NK-92 (cell line): ENCODE data around the gene MBP.
"Not testable (repeated sequence)": the region's sequence is repeated elsewhere in the genome, so short reads cannot be mapped to it uniquely, and the experiment has no call there.

Source experiments
- DNase-seq: peaks from one replicate; lab custom pipeline; 2025; ENCODE audit not compliant: unreplicated experiment; lab: John Stamatoyannopoulos, UW

MBP gene

DNA sequence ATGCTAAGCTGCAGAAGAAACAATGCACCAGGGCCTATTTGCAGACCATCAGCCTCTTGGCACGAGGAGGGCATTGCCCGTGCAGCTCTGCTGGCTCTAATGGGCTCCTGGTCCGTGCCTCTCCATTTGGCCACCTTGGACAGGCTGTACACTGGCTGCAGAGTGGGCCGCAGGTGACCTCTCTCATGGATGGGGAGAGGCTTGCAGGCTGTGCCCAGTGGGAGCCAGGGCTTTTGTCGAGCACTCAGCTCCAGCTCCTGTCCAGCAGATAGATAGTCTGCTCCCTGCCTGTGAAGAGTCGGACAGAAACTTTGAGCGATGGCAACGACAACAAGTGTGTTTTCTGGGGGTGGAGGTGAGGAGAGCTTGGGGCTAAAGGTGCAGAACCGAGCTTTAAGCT, 100.9 kb downstream of the MBP start:
- no peak for DNase-seq

DNA sequence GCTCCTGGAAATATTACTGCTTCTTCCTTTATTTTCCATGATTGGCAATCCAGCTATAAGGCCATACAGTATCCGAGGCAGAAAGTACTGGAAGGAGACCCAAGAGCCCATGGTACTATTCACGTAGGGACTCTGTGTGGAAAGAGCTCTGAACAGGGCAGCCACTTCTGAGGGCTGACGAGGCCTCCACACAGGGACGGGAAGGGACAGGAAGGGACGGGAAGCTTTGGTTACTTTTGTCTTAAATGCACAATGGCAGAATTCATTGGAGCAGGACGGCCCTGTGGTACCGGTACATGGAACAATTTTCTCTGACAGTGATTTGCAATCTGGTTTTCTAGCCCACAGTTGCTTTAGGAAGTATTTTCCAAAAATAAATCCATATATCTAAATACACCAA, 102.4 kb downstream of the MBP start:
- DNase-seq = no peak

DNA sequence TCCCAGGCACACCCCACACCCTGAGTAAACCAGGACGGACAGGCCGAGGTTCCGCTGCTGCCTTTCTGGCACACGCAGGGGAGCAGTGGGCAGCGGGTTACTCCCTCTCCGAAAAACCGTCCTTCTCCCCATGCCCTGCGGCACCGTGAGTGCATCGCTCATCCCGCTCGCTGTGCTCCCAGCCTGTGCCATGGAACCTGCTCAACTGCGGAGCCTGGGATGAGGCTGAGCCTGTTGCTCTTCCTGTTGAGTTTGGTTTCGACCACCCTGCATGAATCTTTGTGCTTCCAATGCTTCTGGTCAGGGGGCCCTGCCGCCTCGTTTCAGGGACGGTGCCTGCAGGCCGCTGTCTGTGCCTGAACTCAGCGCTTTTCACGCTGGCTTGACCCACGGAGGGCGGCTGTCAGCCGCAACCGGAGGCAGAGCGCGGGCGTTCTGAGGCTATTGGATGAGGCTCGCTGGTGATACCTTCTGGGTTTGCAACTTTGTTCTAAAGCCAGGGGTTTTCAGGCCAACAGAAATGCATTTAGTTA, 106.7 kb downstream of the MBP start:
- DNase-seq = no peak

DNA sequence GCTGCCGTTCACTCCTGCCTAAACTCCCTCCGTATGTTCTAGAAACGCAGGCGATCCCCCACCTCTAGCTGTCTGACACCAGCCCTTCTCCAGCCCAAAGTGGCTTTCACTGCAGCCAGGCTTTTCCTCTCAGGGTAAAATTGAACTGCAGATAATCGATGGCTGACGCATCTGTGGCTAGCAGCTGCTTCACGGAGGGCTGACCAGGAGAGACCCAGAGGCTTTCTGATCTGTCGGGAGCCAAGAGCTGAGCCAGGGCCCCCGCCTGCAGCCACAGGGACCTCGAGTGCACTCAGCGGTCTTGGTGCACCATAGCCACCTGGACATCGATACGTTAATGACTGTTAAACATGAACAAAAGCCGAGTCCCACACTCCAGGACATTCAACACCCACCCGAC, 107.5 kb downstream of the MBP start:
- no peak for DNase-seq

DNA sequence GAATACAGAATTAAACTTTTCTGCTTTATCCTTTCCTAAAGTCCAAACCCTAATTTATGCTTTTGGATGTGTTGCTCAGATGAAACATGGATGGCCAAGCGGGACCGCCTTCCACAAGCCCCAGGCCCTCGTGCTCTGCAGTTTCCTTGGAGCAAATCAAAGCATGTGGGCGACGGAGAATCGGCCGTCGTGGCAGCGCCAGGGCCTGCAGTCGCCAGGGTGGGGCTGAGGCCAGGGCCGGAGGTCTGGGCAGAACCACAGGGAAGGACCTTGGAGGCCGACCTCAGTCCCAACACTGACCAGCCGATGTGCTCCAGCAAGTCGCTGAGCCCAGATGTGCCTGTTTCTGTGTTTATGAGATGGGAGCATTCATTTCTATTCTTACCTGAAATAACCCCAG, 108.1 kb downstream of the MBP start:
- no peak for DNase-seq

DNA sequence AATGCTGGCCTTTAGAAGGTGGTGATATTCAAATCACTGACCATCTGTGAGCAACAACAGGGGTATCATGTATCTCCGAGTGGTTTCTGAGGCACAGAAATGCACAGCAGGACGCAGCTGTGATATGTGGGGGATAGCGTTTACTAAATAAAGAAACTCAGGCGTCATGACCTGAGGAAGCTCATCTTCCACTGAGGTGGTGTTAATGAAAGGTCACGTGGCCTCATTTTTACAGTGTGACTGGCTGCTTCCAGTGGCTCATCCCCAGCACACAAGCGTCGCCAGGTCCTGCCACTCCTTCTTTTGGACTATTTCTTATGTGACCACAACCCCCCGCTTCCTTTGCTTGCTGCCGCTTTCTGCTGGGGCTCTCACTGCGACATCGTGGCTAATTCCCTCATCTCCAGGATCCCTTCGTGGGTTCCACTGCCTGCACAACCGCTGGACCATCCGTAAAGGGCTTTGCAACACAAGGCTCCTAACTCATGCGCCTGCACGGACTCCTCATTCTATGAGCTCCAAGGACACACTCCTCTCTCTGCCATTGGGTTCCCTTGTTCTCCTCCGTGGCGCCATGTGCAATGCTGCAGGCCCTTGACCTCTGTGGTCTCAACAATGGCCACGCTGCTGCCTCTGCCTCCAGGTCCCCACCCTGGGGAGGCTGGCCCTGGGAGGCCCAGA, 109.3 kb downstream of the MBP start:
- DNase-seq = no peak

DNA sequence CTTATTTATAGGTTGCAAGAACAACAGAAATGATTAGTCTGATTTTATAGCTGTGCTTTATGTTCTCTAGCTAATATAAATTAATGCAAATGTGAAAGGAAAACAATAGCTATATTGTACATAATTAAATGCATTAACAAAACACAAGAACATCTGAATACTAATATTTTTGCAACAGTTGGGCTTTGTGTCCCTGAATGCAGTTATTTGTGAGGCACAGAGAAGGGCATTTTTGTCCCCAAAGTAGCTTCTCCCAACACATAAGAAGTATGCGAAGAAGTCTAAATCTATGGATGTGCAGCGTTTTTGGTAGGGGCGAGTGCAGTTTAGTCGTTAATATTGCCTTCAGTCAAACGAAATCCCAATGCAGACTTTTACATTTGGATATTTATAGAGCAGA, 110.0 kb downstream of the MBP start:
- no peak for DNase-seq

DNA sequence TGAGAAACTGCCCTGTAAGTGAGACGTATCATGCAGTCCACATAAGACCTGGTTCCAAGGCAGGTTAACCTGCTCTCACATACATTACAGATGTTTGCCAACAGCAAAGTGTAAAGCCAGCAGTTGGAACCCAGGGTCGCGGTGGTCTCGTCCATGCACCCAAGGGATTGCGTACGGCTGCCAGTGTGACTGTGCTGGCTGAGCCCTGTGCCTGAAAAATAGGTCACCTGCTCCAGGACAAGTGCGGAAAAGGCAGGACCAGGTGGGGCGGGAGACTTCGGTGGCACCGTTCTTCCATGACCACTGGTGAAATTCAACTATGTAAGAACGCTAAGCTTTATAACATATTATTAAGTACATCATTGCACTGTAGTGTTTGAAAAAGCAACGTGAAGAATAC, 110.5 kb downstream of the MBP start:
- no peak for DNase-seq

DNA sequence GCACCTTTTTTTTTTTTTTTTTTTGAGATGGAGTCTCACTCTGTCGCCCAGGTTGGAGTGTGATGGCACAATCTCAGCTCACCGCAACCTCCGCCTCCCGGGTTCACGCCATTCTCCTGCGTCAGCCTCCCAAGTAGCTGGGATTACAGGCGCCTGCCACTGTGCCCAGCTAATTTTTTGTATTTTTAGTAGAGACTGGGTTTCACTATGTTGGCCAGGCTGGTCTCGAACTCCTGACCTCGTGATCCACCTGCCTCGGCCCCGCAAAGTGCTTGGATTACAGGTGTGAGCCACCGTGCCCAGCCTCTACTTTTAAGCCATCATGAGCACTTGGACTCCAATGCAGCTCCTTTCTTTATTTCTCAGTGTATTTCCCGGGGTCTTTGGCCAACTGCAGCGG, 111.1 kb downstream of the MBP start:
- not testable (repeated sequence) for DNase-seq

DNA sequence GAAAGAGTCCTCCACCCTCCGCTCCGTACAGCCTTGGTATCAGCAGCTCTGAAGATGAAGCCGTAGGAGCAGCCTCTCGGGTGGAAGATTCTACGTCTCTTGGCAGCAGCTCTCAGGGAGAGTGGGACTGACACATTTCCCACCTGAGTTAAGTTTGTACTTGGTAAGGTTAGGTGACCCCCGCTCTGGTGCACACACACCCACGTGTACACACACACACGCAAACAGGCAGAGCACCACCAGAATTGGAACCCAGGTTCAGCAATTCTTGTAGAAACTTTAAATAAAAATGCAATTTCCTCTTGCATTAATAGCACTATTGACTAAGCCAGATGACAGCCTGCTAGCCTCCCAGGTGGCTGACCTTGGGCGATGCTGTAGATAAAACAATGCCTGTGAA, 111.5 kb downstream of the MBP start:
- DNase-seq = no peak

DNA sequence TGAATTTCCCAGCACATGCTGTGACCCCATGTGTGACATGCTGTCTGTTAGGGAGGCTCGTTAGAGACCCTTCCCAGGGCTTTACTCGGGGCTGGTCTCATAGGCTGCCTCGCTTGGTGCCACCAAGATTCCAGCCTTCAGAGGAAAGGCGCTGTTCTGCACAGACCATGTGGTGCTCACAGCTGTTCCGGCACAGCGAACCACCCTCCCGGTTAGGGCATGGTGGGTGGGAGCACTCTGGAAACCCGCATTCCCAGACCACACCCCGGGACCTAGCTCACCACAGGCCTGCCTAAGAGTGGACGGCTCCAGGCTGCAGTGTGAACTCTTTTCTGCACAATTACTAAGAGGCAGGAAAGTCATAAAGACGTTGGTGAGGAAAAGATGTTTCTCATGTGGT, 112.0 kb downstream of the MBP start:
- no peak for DNase-seq

DNA sequence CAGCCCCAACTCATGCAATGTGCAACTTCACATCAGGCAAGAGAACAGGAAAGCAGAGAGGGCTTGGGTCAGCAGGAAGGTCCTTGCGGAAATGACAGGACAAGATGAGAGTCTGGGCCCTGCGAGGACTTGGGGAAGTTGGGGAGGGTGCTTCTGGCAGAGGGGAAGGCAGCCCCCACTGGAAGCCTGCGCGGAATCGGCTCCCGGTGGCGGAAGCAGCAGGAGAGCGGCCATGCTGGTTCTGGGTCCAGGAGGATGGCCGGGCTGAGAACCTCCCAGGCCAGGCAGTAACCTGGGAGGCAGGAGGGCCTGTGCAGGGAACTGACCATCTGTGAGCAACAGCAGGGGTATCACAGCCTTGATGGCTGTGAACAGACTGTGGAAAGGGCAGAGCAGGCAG, 112.9 kb downstream of the MBP start:
- DNase-seq = no peak

DNA sequence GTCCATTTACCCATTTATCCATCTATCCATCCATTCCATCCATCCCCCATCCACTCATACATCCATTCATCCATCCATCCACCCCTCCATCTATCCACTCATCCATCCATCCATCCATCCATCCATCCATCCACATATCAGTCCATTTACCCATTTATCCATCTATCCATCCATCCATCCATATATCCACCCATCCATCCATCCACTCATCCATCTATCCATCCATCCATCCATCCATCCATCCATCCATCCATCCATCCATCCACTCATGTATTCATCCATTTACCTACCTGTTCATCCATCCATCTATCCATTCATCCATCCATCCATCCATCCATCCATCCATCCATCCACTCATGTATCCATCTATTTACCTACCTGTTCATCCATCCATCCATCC, 113.9 kb downstream of the MBP start:
- DNase-seq = not testable (repeated sequence)

DNA sequence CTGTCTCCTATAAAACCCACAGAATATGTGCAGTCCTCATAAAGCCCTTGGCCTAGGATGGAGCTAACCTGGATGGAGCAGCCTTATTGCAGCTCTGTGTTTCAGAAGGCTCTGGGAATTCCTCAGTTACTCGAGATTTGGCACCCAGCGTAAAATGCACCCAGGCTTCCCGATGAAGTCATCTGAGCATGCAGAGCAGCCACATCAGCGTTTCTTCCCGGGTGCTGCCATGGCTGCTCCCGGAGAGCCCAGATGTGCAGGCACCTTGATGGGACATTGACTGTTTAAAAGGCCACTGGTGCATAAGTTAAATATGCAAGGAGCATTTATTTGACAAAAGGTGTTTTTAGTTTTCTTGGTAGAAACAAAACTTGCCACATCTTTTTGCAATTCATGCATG, 115.2 kb downstream of the MBP start:
- no peak for DNase-seq

DNA sequence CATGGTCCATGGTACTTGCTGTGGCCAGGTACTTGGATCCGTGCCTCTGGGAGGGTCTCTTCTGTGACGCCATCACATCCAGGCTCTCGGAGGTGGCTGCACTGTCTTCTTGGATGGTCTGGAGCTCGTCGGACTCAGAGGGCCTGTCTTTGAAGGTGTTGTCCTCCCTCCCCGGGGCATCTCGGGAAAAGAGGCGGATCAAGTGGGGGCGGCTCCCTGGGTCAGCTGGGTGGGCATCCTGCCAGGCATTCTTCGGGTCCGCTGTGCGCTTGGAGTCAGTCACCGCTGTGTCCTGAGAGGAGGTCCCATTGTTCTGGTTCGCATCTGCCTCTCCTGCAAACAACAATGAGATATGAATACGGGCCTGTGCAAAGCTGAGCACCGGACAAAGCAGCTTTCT, 115.6 kb downstream of the MBP start:
- no peak for DNase-seq

DNA sequence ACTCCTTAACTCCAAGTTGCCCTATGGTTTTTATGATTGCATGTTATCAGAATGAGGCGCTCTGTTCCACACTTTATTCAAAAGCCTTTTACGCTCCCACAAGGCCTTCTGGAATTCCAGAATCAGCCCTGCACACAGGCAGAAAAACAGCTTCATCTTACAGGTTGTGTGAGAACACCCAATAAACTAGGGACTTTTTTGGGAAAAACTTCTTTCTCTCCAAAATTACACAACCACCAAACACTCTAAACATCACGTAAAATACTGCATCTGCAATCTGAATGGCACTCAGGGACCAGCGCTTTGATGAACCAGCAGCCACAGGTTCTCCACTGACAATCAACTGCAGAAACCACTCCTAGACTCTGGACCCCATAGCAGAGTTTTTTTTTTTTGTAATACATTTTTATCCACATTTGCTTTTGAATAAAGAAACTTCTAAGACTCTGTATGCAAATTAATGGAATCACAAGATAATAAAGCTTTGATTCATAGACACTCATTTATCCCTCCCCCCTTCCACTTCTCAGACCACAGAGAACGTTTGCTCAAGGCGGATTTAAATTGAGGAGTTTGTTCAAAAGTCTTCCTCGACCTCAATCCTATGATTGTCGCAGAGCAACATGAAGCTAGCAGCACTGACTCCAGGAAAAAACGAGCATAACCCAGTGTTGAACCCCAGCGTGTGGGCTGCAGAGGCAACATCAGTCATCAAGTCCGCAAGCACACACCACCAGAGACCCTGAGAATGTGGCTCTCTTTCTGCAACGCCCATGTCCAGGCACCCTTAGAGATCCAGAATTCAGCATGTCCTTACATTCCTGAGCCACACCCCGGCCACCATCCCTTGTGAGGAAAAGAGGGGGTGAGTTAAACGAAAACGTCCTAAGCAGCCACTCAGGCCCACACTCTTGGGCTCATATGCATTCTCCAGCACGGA, 116.5 kb downstream of the MBP start:
- no peak for DNase-seq

DNA sequence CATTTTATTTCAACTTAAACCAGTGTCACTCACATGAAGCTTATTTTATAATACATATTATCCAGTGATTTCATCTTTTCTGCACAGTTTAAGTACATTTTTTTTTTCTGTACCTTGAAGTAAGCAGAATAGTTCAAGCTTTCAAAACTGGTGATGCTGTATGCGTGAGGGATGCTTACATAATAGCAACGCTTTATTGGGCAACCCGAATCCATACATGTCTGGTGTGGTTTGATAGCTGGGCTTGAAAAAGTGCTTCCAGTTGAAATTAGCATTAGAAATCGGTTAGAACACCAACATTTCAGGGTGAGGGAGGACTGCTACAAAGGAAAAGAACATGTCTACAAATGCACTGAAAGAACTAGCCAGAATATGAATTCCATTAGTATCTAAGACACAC, 117.4 kb downstream of the MBP start:
- DNase-seq = no peak

DNA sequence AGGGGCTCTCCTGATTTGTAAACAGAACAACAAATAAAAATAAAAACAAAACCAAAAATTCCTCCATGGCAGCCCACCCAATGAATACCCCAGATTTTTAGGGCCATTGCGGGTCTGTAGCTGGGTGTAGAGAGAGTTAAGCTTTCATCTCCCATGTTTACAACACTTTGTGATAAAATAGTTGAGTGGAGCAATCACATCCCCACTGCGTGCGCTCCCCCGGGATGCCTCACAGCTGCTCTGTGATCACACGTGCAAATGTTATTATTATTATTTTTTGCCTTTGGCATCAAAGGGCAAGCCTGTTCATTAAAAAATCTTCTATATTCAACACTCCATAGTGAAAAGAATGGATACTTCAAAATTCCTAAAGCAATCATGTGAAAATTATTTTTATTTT, 118.0 kb downstream of the MBP start:
- DNase-seq = no peak

DNA sequence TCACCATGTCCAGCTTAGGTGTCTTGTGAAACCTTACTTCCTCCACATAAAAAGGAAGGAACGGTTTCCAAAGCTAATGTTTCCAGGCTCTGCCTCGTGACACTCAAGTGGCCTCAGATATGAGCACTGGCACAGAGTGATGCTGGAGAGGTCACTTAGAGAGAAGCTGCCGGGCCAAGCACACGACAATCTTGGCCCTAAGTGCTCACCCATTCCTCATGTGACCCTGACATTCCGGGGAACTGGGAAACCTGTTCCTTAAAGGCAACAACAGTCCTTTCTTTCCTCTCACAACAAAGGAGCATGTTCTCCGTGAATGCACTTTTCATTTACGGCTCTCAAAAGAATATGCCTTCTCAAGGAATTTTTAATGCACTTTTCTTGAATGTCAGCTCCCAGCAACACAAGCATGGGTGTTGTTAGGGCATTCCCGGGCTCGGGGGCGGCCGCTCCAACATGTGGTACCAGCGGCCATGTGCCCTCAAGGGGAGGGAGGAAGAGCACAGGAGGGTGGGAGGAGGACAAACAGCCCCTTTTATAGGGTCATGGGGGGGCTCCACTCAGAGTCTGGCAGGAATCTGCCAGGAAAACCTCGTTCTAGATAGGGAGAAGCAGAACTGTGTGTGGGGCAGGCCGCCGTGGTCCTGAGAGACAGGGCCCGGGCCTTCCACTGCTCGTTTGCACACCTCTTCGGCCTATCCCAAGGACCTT, 118.6 kb downstream of the MBP start:
- no peak for DNase-seq

DNA sequence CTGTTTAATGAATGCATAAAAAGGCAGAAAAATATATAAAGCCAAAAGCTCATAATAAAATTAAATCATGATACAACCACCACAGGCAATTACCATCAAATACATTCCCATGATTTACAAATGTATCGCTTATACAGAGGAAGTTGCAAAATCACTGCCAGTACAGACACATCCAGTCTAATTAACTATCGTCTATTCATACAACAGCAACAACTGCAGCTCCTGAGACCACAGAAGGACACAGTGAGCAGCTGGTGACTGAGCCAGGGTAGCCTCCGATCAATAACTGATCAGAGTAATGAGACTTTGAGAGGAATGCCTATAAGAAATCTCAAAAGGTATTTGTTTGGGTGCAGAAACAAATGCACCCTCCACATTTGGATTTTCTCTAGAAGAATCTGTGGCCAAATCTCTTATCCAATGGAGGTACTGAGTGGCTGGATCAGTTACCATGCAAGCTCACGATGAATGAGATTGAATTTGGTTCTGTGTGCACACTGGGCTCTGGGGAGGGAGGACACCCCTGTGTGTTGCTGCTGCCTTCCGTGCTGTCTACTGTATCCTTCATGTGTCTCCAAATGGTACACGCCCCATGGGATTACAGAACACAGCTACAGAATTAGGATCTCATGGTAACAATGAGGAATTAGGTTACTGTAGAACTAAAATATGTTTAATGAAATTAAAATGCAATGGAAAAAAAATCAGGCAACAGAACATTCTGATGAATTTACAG, 119.6 kb downstream of the MBP start:
- no peak for DNase-seq

DNA sequence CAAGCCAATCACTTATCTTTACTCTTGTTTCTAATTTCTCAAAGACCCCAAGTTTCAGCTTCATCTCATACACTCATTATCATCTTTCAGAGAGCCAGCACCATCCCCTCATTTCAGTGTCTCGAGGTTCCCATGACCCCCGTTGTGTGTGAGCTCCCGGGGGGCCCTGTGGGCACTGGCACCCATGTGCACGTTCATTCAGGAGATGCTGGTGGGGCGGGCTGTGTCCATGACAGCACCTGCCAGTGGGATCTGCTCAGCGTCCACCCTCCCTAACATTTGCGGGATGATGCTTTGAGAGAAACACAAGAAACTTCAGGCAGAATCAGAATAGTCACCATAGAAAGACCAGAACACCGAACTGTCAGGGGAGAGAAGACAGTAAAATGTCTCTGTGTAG, 120.5 kb downstream of the MBP start:
- no peak for DNase-seq
